ENCODE data around the gene REM1. TPM values are rescaled to one million over a fixed set of nuclear protein-coding genes. Genes with fewer than 3 reads are reported as not detected.

The REM1 gene
- total RNA-seq, 1 donor from 2014 or later: 4.5 TPM

- no peak for DNase-seq
Observed at GRCh38 chr20:31523361-31524283, 48.5 kb downstream of the REM1 start.

GRCh38 chr20:31527266-31527665 is 52.2 kb downstream of the REM1 start:
- DNase-seq: no peak

Other genes starting within 250 kb of the REM1 start
- not detected for gene DEFB115, start 217.6 kb upstream of the REM1 start, total RNA-seq
- gene DEFB116, start 166.7 kb upstream of the REM1 start, total RNA-seq: not detected
- not detected for gene DEFB118, start 106.7 kb upstream of the REM1 start, total RNA-seq
- gene DEFB119, start 84.7 kb upstream of the REM1 start, total RNA-seq: not detected
- not detected for gene DEFB121, start 69.1 kb upstream of the REM1 start, total RNA-seq
- gene DEFB123, start 34.7 kb upstream of the REM1 start, total RNA-seq: not detected
- not detected for gene DEFB124, start 161 bp upstream of the REM1 start, total RNA-seq
- gene HM13, start 39.2 kb downstream of the REM1 start, total RNA-seq: 44.3 TPM
- 94.2 TPM for gene ID1, start 130.0 kb downstream of the REM1 start, total RNA-seq
- 6.3 TPM for gene COX4I2, start 162.6 kb downstream of the REM1 start, total RNA-seq
- gene BCL2L1, start 247.6 kb downstream of the REM1 start, total RNA-seq: 37.2 TPM

Data from tongue (tissue), 2 donors.